Right lobe of liver (tissue), 4 donors: Measurements from ENCODE around the gene PYGO2.

Source experiments
- POLR2A ChIP-seq: fragments of 450-650 bp; IDR thresholded peaks from one replicate; pipeline ENCODE4 v1.6.1; 2017; ENCODE audit warnings: antibody characterized with exemption, mild to moderate bottlenecking
- TF ChIP-seq, protein P1 (sequence below), 4 donors: fragments of 200-600 bp in 3 of 4; fragments of 450-650 bp in 1 of 4; IDR thresholded peaks; one replicate each; pipeline versions ENCODE4 v1.5.1 to v1.8.0; 2016 to 2022; ENCODE audit warnings: antibody characterized with exemption in 4 of 4, mild to moderate bottlenecking in 2 of 4
- donor health status: DM: no; HTN: no; CAD: no.
- donor health status: DM: no; HTN: no; CAD: no.
- donor health status: DM: no; HTN: yes; CAD: no.

DNA sequence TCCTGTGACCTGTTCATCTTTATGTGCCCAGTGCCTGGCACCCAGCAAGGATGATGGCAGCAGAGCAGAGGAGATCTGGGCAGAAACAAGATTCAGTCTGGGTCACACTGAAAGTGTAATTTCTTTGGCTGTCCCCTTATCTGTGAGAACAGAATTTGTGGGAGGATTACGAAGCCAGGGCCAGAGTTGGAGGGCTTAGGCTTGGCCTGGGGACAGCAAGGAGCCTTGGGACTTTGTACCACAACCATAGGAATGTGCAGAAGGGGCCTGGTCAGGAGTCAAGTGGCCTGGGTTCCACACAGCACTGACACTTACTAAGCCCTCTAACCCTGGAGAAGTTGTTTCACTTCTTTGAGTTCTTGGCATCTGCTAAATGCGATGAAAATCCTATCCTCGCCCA lies 37.9 kb downstream of the PYGO2 start:
- TF ChIP-seq, protein P1, sequence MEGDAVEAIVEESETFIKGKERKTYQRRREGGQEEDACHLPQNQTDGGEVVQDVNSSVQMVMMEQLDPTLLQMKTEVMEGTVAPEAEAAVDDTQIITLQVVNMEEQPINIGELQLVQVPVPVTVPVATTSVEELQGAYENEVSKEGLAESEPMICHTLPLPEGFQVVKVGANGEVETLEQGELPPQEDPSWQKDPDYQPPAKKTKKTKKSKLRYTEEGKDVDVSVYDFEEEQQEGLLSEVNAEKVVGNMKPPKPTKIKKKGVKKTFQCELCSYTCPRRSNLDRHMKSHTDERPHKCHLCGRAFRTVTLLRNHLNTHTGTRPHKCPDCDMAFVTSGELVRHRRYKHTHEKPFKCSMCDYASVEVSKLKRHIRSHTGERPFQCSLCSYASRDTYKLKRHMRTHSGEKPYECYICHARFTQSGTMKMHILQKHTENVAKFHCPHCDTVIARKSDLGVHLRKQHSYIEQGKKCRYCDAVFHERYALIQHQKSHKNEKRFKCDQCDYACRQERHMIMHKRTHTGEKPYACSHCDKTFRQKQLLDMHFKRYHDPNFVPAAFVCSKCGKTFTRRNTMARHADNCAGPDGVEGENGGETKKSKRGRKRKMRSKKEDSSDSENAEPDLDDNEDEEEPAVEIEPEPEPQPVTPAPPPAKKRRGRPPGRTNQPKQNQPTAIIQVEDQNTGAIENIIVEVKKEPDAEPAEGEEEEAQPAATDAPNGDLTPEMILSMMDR (IDR thresholded peaks at IDR 0.05), result no peak
- no peak for TF ChIP-seq POLR2A
